ENCODE results near the gene EDARADD. TPM values are rescaled to one million over a fixed set of nuclear protein-coding genes. Genes with fewer than 3 reads are reported as not detected.

Gene EDARADD
- total RNA-seq, 1 experiment from 2014 or later, result 0.15 TPM

GRCh38 chr1:236494082-236494481 is 100.0 kb downstream of the EDARADD start:
- TF ChIP-seq EZH2 (IDR thresholded peaks at IDR 0.05; ENCODE audit: borderline replicate concordance, low read depth, low read length, poor library complexity, severe bottlenecking), result no peak
- TF ChIP-seq CTCF (conservative IDR thresholded peaks at IDR 0.05; ENCODE audit: low read depth, low read length), result no peak
- H3K36me3 ChIP-seq (ENCODE audit: insufficient read depth, low read length, poor library complexity, severe bottlenecking), result no peaks in the 10 kb centered on the region
- intact Hi-C loops (cut with micrococcal nuclease; ENCODE audit: unreplicated experiment), result loop anchor here (5.0 kb wide), 1 partner anchor 387 kb away; no protein-coding TSS in a partner anchor
- H3K27me3 ChIP-seq (replicated peaks; ENCODE audit: insufficient read depth, low read depth, low read length, poor library complexity), result no peaks in the 10 kb centered on the region
- no peak overlapping the region for H3K27ac ChIP-seq (ENCODE audit: low read depth, low read length, poor library complexity, severe bottlenecking)
- H3K4me1 ChIP-seq (ENCODE audit: insufficient read depth, low read length, poor library complexity, severe bottlenecking), result no peaks in the 10 kb centered on the region
- DNase-seq (ENCODE audit: low spot score), result no peak
- BruUV-seq (replicated peaks), result no TSS peak
- ChIA-PET CTCF (no interaction called here), POLR2A (ENCODE audit: low non-redundant PET) (no interaction called here)
- no peaks in the 10 kb centered on the region for H3K9me3 ChIP-seq (ENCODE audit: low read depth, low read length, poor library complexity, severe bottlenecking)
- H3K4me3 ChIP-seq (ENCODE audit: low read depth, low read length, poor library complexity, severe bottlenecking), result no peak overlapping the region

- Histone ChIP-seq H3K4me1 (ENCODE audit: insufficient read depth, low read length, poor library complexity, severe bottlenecking) (no peaks in the 10 kb centered on the region), H3K27ac (ENCODE audit: low read depth, low read length, poor library complexity, severe bottlenecking) (no peak overlapping the region), H3K4me3 (ENCODE audit: low read depth, low read length, poor library complexity, severe bottlenecking) (no peak overlapping the region), H3K9me3 (ENCODE audit: low read depth, low read length, poor library complexity, severe bottlenecking) (no peaks in the 10 kb centered on the region), H3K27me3 (replicated peaks; ENCODE audit: insufficient read depth, low read depth, low read length, poor library complexity) (no peaks in the 10 kb centered on the region), H3K36me3 (ENCODE audit: insufficient read depth, low read length, poor library complexity, severe bottlenecking) (no peaks in the 10 kb centered on the region)
- ChIA-PET POLR2A (ENCODE audit: low non-redundant PET) (no interaction called here), CTCF (no interaction called here)
- no TSS peak for BruUV-seq (replicated peaks)
- DNase-seq (ENCODE audit: low spot score), result no peak
- TF ChIP-seq CTCF (conservative IDR thresholded peaks at IDR 0.05; ENCODE audit: low read depth, low read length), result no peak
- no peak for TF ChIP-seq EZH2 (IDR thresholded peaks at IDR 0.05; ENCODE audit: borderline replicate concordance, low read depth, low read length, poor library complexity, severe bottlenecking)
- intact Hi-C loops (cut with micrococcal nuclease; ENCODE audit: unreplicated experiment), result loop anchor here (5.0 kb wide), 1 partner anchor 388 kb away; no protein-coding TSS in a partner anchor
Observed at GRCh38 chr1:236494586-236495466, 100.7 kb downstream of the EDARADD start.

- no peak overlapping the region for H3K4me3 ChIP-seq (ENCODE audit: low read depth, low read length, poor library complexity, severe bottlenecking)
- H3K27ac ChIP-seq (ENCODE audit: low read depth, low read length, poor library complexity, severe bottlenecking), result no peak overlapping the region
- BruUV-seq (replicated peaks), result no TSS peak
- H3K27me3 ChIP-seq (replicated peaks; ENCODE audit: insufficient read depth, low read depth, low read length, poor library complexity), result no peaks in the 10 kb centered on the region
- CTCF ChIA-PET, result no interaction called here
- no peaks in the 10 kb centered on the region for H3K36me3 ChIP-seq (ENCODE audit: insufficient read depth, low read length, poor library complexity, severe bottlenecking)
- H3K4me1 ChIP-seq (ENCODE audit: insufficient read depth, low read length, poor library complexity, severe bottlenecking), result no peaks in the 10 kb centered on the region
- POLR2A ChIA-PET (ENCODE audit: low non-redundant PET), result no interaction called here
- intact Hi-C loops (cut with micrococcal nuclease; ENCODE audit: unreplicated experiment), result no loop called here
- no peak for TF ChIP-seq EZH2 (IDR thresholded peaks at IDR 0.05; ENCODE audit: borderline replicate concordance, low read depth, low read length, poor library complexity, severe bottlenecking)
- TF ChIP-seq CTCF (conservative IDR thresholded peaks at IDR 0.05; ENCODE audit: low read depth, low read length), result no peak
- no peak for DNase-seq (ENCODE audit: low spot score)
- H3K9me3 ChIP-seq (ENCODE audit: low read depth, low read length, poor library complexity, severe bottlenecking), result no peaks in the 10 kb centered on the region
Observed at GRCh38 chr1:236495467-236496112, 101.5 kb downstream of the EDARADD start.

Measured in A673 (cell line).